ENCODE data around the gene DHRS4.
"Not testable (repeated sequence)": the region's sequence is repeated elsewhere in the genome, so short reads cannot be mapped to it uniquely, and the experiment has no call there.

DNA sequence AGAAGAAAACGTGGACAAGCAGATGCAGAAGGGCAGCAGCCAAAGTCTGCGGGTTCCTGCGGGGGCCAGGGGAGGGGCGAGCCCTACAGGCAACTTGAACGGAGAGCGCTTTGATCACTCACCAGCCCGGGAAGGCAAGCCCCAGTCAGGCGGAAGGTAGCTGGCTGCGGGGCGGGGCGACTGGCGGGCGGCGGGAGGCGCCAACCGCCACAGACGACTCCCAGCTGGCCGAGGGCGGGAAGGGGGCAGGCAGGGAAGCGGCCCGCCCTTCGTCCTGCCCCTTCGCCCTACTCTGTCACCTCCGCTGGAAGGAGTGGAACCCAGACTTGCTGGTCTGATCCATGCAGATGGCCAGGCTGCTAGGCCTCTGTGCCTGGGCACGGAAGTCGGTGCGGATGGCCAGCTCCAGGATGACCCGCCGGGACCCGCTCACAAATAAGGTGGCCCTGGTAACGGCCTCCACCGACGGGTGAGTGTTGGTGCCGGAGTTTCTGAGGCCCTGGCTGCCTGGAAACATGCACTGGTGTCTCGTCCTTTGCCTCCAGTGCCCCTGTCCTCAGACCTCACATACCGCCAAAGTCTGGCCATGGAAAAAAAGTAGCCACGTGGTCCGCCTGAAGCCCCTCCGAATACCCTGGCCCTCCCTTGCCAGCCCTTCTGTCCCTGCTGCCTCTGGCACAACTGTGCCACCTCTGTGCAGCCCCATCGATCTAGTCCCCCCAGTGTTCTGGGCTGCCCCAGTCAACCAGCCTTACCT is 35.2 kb downstream of the DHRS4 start, which contains the start of gene DHRS4L2:
- not testable (repeated sequence) for TF ChIP-seq GATA2, GATA3 (IDR thresholded peaks at IDR 0.05; ENCODE audit: low read depth, low read length)
